Thoracic aorta (tissue), 2 donors: ENCODE results near the gene GALR2. TPM values are rescaled to one million over a fixed set of nuclear protein-coding genes. Genes with fewer than 3 reads are reported as not detected.
A peak's percentile ranks its signal among the peaks of the same experiment; 100 is the strongest.

Source experiments
- ATAC-seq: fragments of 150-250 bp; one replicate; pipeline ENCODE4 v1.8.0; 2017; ENCODE audit warnings: low read depth; ENCODE audit not compliant: insufficient number of reproducible peaks, low FRiP score
- DNase-seq: peaks from one replicate; pipeline ENCODE4 v3.0.0-alpha.2; 2020; ENCODE audit warnings: low spot score
- H3K27ac ChIP-seq, 2 donors: fragments of 200-600 bp; sonication (generic); 1 replicate in 1 of 2; 2 replicates in 1 of 2; pipeline ENCODE4 v1.5.1; 2016; ENCODE audit warnings: mild to moderate bottlenecking in 2 of 2, moderate library complexity in 2 of 2
- H3K27me3 ChIP-seq: fragments of 200-600 bp; sonication (generic); replicated peaks from 2 replicates; pipeline ENCODE4 v1.6.0; 2016; ENCODE audit warnings: mild to moderate bottlenecking; ENCODE audit not compliant: insufficient read depth
- H3K36me3 ChIP-seq: fragments of 200-600 bp; sonication (generic); one replicate; pipeline ENCODE4 v1.5.1; 2016
- H3K4me1 ChIP-seq, 2 donors: fragments of 200-600 bp; sonication (generic); 1 replicate in 1 of 2; 2 replicates in 1 of 2; pipeline versions ENCODE4 v1.5.1 to v1.6.0; 2016; ENCODE audit warnings: low read depth in 2 of 2, mild to moderate bottlenecking in 1 of 2; ENCODE audit not compliant: control insufficient read depth in 1 of 2
- H3K4me3 ChIP-seq: fragments of 200-600 bp; sonication (generic); 2 replicates; pipeline ENCODE4 v1.5.1; 2016; ENCODE audit warnings: mild to moderate bottlenecking
- H3K9me3 ChIP-seq: fragments of 200-600 bp; sonication (generic); 2 replicates; pipeline ENCODE4 v1.5.1; 2016
- CTCF ChIP-seq: fragments of 200-600 bp; sonication (generic); IDR thresholded peaks from one replicate; pipeline ENCODE4 v1.5.1; 2019; ENCODE audit warnings: antibody characterized with exemption
- total RNA-seq, 2 donors: library from RNA; depleted of rRNA; stranded (reverse); fragments of >200 nt; gene quantifications; one replicate each; pipeline versions ENCODE4 v1.1.0 to v1.2.3, GENCODE V29; 2016

GALR2 gene
- total RNA-seq, 2 donors from 2014 or later = 1.4 TPM; not detected in 1

DNA sequence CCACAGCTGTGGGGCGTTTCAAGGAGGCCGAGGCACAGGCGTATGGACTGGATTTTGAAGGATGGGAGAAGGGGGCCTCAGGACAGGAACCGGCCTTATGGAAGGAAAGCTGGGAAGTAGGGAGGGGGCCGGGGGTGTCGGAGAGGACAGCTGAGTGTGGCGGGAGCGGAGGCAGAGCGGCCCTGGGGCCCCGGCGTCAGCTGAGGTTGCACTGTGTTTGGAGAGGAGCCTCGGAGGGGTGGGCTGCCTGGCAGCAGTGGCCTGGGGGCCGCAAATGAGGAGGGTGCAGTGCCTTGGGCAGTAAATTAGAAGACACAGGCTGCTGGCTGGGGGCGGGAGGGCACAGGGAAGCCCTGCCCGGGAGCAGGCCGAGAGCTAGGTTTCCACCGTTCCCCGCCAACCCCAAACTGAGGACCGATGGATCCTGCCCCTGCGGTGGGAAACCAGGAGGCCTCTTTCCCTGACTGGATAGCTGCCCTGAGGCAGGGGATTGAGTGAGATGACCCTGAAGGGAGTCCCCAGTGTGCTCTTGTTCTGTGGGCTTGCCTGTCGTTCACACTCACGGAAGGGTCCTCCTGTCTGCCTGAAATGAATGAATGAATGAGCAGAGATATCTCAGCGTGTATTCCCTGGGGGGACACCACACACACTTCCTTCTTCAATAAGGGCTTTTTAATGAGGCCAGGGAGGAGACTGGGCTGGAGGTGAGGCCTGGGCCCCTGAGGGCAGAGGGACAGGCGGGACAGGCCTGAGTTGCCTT is 48.0 kb downstream of the GALR2 start:
- Histone ChIP-seq H3K27ac (no peak overlapping the region), H3K9me3 (no peaks in the 10 kb centered on the region)

GRCh38 chr17:76123191-76123499 is 48.6 kb downstream of the GALR2 start:
- Histone ChIP-seq H3K27ac (no peak overlapping the region), H3K4me3 (no peak overlapping the region), H3K36me3 (no peaks in the 10 kb centered on the region), H3K9me3 (no peaks in the 10 kb centered on the region), H3K4me1 (peaks cover 0 to 12% of the 10 kb centered on the region in 2 donors), H3K27me3 (no peaks in the 10 kb centered on the region)
- no peak for ATAC-seq
- no peak for TF ChIP-seq CTCF
- DNase-seq = no peak

More for the DNA sequence above, 48.0 kb downstream of the GALR2 start:
- ATAC-seq (no peak), DNase-seq (no peak)
- Histone ChIP-seq H3K36me3 (no peaks in the 10 kb centered on the region), H3K4me1 (peaks cover 0 to 12% of the 10 kb centered on the region in 2 donors), H3K4me3 (peak overlapping the region; percentile 75), H3K27me3 (no peaks in the 10 kb centered on the region)
- TF ChIP-seq CTCF = no peak

DNA sequence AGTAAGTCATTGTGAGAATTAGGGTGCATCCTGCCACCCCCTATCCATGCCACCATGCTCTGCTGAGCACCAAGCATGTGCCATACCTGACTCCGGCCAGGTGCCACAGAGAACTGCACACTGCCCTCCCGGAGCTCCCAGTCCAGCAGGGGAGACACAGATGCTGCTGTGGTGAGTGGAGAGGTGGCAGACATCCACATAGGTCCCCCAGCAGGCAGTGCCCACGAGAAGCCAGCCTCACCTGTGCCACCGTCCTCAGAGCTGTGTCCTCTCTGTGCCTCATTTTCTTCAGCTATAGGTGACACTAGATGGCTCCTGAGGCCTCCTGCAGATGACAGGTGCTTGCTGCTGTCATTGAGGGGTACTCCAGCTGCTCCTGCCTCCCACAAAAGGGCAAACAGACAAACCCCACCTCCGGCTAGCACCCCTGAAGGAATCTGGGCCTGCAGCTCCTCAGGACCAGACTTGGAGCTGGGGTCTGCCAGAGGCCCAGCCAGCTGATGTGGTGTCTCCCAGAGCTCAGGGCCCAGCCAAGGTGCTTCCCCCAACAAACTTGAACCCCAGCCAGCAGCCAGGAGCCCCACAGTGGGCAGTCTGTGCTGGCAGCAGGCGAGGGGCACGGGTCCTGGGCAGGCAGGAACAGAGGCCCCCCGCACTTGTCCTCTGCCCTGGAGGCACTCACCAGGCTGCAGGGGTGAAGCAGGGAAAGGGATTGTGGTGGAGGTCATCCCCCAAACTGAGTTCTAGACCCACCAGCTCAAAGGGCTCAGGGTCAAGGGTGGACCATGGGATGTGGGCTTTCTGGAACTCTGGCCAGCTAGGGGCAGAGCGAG is 49.4 kb downstream of the GALR2 start:
- peaks cover 0 to 12% of the 10 kb centered on the region in 2 donors for H3K4me1 ChIP-seq
- H3K27ac ChIP-seq = no peak overlapping the region
- H3K27me3 ChIP-seq = no peaks in the 10 kb centered on the region
- ATAC-seq (no peak), DNase-seq (no peak)
- no peaks in the 10 kb centered on the region for H3K36me3 ChIP-seq
- no peaks in the 10 kb centered on the region for H3K9me3 ChIP-seq
- TF ChIP-seq CTCF = no peak
- no peak overlapping the region for H3K4me3 ChIP-seq

GRCh38 chr17:76124582-76125390 is 50.2 kb downstream of the GALR2 start:
- TF ChIP-seq CTCF = no peak
- DNase-seq (no peak), ATAC-seq (no peak)
- no peak overlapping the region for H3K4me3 ChIP-seq
- no peaks in the 10 kb centered on the region for H3K27me3 ChIP-seq
- no peaks in the 10 kb centered on the region for H3K9me3 ChIP-seq
- no peak overlapping the region for H3K27ac ChIP-seq
- H3K36me3 ChIP-seq = no peaks in the 10 kb centered on the region
- peaks cover 0 to 12% of the 10 kb centered on the region in 2 donors for H3K4me1 ChIP-seq

DNA sequence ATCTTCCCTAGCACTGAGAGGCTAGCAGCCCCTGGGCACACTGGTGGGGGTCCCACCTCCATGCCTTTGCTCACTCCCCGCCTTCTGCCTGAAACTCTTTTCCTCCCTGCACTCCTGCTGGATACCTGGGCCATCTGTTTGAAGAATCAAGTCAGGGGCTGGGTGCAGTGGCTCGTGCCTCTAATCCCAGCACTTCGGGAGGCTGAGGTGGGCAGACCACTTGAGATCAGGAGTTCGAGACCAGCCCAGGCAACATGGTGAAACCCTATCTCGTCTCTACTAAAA is 50.8 kb downstream of the GALR2 start:
- H3K27me3 ChIP-seq = no peaks in the 10 kb centered on the region
- no peak for DNase-seq

More for the DNA sequence above, 50.8 kb downstream of the GALR2 start:
- H3K36me3 ChIP-seq = no peaks in the 10 kb centered on the region
- H3K9me3 ChIP-seq = no peaks in the 10 kb centered on the region
- TF ChIP-seq CTCF = no peak
- ATAC-seq = no peak
- H3K27ac ChIP-seq = no peak overlapping the region
- H3K4me3 ChIP-seq = no peak overlapping the region
- H3K4me1 ChIP-seq = peaks cover 0 to 12% of the 10 kb centered on the region in 2 donors
